GM23248 (cell line): ENCODE results near the gene CCM2. TPM values are rescaled to one million over a fixed set of nuclear protein-coding genes. Genes with fewer than 3 reads are reported as not detected.

ENCODE experiments used
- DNase-seq: peaks from one replicate; pipeline ENCODE4 v3.0.0-alpha.2; 2015
- H2AFZ ChIP-seq: fragments of 200-600 bp; sonication (generic); 2 replicates; pipeline ENCODE4 v1.6.1; 2016; ENCODE audit warnings: antibody characterized with exemption
- H3F3A ChIP-seq: fragments of 200-600 bp; sonication (generic); 2 replicates; pipeline ENCODE4 v1.6.1; 2016; ENCODE audit warnings: mild to moderate bottlenecking, antibody characterized with exemption, mixed run types; ENCODE audit not compliant: insufficient read depth
- H3K27ac ChIP-seq: fragments of 200-600 bp; sonication (generic); 2 replicates; pipeline ENCODE4 v1.5.1; 2016; ENCODE audit warnings: mild to moderate bottlenecking
- H3K27me3 ChIP-seq: fragments of 200-600 bp; sonication (generic); replicated peaks from 2 replicates; pipeline ENCODE4 v1.6.1; 2016; ENCODE audit warnings: mild to moderate bottlenecking; ENCODE audit not compliant: insufficient read depth
- H3K36me3 ChIP-seq: fragments of 200-600 bp; sonication (generic); 2 replicates; pipeline ENCODE4 v1.6.1; 2016; ENCODE audit warnings: low read depth, mild to moderate bottlenecking
- H3K4me1 ChIP-seq: fragments of 200-600 bp; sonication (generic); 2 replicates; pipeline ENCODE4 v1.6.1; 2016; ENCODE audit warnings: mild to moderate bottlenecking; ENCODE audit not compliant: insufficient read depth
- H3K4me2 ChIP-seq: fragments of 200-600 bp; sonication (generic); one replicate; pipeline ENCODE4 v1.6.1; 2016; ENCODE audit warnings: mild to moderate bottlenecking; ENCODE audit not compliant: unreplicated experiment
- H3K4me3 ChIP-seq: fragments of 200-600 bp; sonication (generic); 2 replicates; pipeline ENCODE4 v1.5.1; 2016; ENCODE audit warnings: mild to moderate bottlenecking
- H3K79me2 ChIP-seq: fragments of 200-600 bp; sonication (generic); 2 replicates; pipeline ENCODE4 v1.6.1; 2016; ENCODE audit warnings: mild to moderate bottlenecking; ENCODE audit not compliant: insufficient read depth
- H3K9ac ChIP-seq: fragments of 200-600 bp; sonication (generic); 2 replicates; pipeline ENCODE4 v1.6.1; 2016; ENCODE audit warnings: mild to moderate bottlenecking
- H3K9me2 ChIP-seq: fragments of 200-600 bp; sonication (generic); 2 replicates; pipeline ENCODE4 v1.6.1; 2016; ENCODE audit warnings: mixed run types, mild to moderate bottlenecking, moderate library complexity; ENCODE audit not compliant: insufficient read depth
- H3K9me3 ChIP-seq: fragments of 200-600 bp; sonication (generic); one replicate; pipeline ENCODE4 v1.6.1; 2017; ENCODE audit warnings: low read depth
- H4K20me1 ChIP-seq: fragments of 200-600 bp; sonication (generic); 2 replicates; pipeline ENCODE4 v1.6.0; 2016; ENCODE audit not compliant: insufficient read depth
- EZH2 ChIP-seq: fragments of 200-600 bp; sonication (generic); IDR thresholded peaks from 2 replicates; pipeline ENCODE4 v1.6.1; 2018; ENCODE audit warnings: antibody characterized with exemption, mild to moderate bottlenecking; ENCODE audit not compliant: insufficient read depth, poor library complexity, severe bottlenecking
- EZH2phosphoT487 ChIP-seq: fragments of 200-600 bp; sonication (generic); IDR thresholded peaks from 2 replicates; pipeline ENCODE4 v1.6.1; 2018; ENCODE audit warnings: antibody characterized with exemption, moderate library complexity, mild to moderate bottlenecking, low read depth; ENCODE audit not compliant: insufficient read depth
- WGBS, 2 experiments: methylation state at CpG; one replicate each; pipeline ENCODE4 v1.1.6; 2015 to 2017; ENCODE audit warnings: low lambda C conversion rate in 2 of 2, low coverage in 1 of 2; ENCODE audit errors: missing lambda C conversion rate in 2 of 2; 5-methylcytosine and 5-hydroxymethylcytosine counted together
- in situ Hi-C: fragments of 300-500 bp; cut with MboI; formaldehyde crosslinking; loops from 2 replicates; pipeline ENCODE4 v1.15.0; 2020
- polyA plus RNA-seq: library from polyadenylated mRNA; unstranded; fragments of >200 nt; fragmentation: Nextera tagmentation; extraction: Ambion mirVana; gene quantifications from 2 replicates; pipeline ENCODE4 v1.2.1, GENCODE V29; 2016
- total RNA-seq: library from RNA; depleted of rRNA; stranded (reverse); fragments of >200 nt; shearing (Covaris generic); gene quantifications from 2 replicates; pipeline ENCODE4 v1.2.3, GENCODE V29; 2014

The CCM2 gene
- total and polyA plus RNA-seq, 2 experiments from 2014 or later, result 63.8 to 69.3 TPM

GRCh38 chr7:45057878-45058277 is 57.9 kb downstream of the CCM2 start:
- DNase-seq, result no peak
- H3K27ac ChIP-seq, result no peak overlapping the region
- H4K20me1 ChIP-seq, result no peaks in the 10 kb centered on the region
- in situ Hi-C loops, result no loop called here
- no peaks in the 10 kb centered on the region for H3K36me3 ChIP-seq
- no peaks in the 10 kb centered on the region for H3K9me3 ChIP-seq
- H2AFZ ChIP-seq, result no peak overlapping the region
- WGBS, 2 experiments, result 99 to 100% methylated on average over 5 of the region's 5 CpGs
- peaks cover 100% of the 10 kb centered on the region for H3K79me2 ChIP-seq
- no peaks in the 10 kb centered on the region for H3K27me3 ChIP-seq
- no peaks in the 10 kb centered on the region for H3K4me1 ChIP-seq
- no peak overlapping the region for H3K4me3 ChIP-seq
- no peak overlapping the region for H3K9ac ChIP-seq
- H3F3A ChIP-seq, result peaks cover 4% of the 10 kb centered on the region; the same call in 1 of the 2 replicates
- no peak overlapping the region for H3K4me2 ChIP-seq
- no peaks in the 10 kb centered on the region for H3K9me2 ChIP-seq
- TF ChIP-seq EZH2, result no peak
- no peak for TF ChIP-seq EZH2phosphoT487

DNA sequence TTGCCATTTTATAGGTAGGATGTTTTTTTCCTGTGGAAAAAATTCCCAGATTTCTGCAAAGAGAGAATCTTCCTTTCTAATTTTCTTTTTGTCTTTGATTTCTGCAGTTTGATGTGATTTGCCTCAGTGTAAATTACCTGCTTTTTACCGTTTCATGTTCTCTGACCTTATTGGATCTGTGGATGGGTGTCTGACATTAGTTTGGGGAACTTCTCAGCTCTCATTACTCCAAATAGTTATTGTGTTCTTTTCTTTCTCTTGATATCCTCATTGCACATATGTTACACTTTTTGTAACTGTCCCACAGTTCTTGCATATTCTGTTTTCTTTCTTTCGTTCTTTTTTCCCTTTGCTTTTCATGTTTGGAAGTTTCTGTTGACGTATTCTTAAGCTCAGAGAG is 60.3 kb downstream of the CCM2 start:
- H3K9me3 ChIP-seq, result no peaks in the 10 kb centered on the region
- H3F3A ChIP-seq, result peaks cover 4% of the 10 kb centered on the region; the same call in 1 of the 2 replicates
- no peak for TF ChIP-seq EZH2phosphoT487
- TF ChIP-seq EZH2, result no peak
- in situ Hi-C loops, result no loop called here
- DNase-seq, result no peak
- peaks cover 91% of the 10 kb centered on the region for H3K79me2 ChIP-seq
- H3K4me3 ChIP-seq, result no peak overlapping the region
- no peak overlapping the region for H3K9ac ChIP-seq
- peaks cover 9% of the 10 kb centered on the region; the same call in 1 of the 2 replicates for H3K36me3 ChIP-seq
- H4K20me1 ChIP-seq, result no peaks in the 10 kb centered on the region
- H3K4me2 ChIP-seq, result no peak overlapping the region
- WGBS, 2 experiments, result 83 to 86% methylated on average over 3 of the region's 3 CpGs
- H3K4me1 ChIP-seq, result no peaks in the 10 kb centered on the region
- H3K27me3 ChIP-seq, result no peaks in the 10 kb centered on the region
- no peak overlapping the region for H2AFZ ChIP-seq
- no peaks in the 10 kb centered on the region for H3K9me2 ChIP-seq
- no peak overlapping the region for H3K27ac ChIP-seq

- Histone ChIP-seq H3K9me3 (no peaks in the 10 kb centered on the region), H3K4me2 (no peak overlapping the region), H3K9me2 (no peaks in the 10 kb centered on the region), H3K27ac (no peak overlapping the region), H2AFZ (no peak overlapping the region), H4K20me1 (no peaks in the 10 kb centered on the region), H3K4me3 (no peak overlapping the region), H3K36me3 (peaks cover 9% of the 10 kb centered on the region; the same call in 1 of the 2 replicates), H3K4me1 (no peaks in the 10 kb centered on the region), H3K9ac (no peak overlapping the region), H3F3A (peaks cover 4% of the 10 kb centered on the region; the same call in 1 of the 2 replicates), H3K79me2 (peaks cover 82% of the 10 kb centered on the region), H3K27me3 (no peaks in the 10 kb centered on the region)
- 100% methylated on average over 2 of the region's 2 CpGs for WGBS, 2 experiments
- no peak for DNase-seq
- no peak for TF ChIP-seq EZH2
- no peak for TF ChIP-seq EZH2phosphoT487
- in situ Hi-C loops, result no loop called here
These were observed 61.4 kb downstream of the CCM2 start for GRCh38 chr7:45061352-45061751.

- no peaks in the 10 kb centered on the region for H3K9me3 ChIP-seq
- TF ChIP-seq EZH2phosphoT487 (no peak), EZH2 (no peak)
- no peaks in the 10 kb centered on the region for H3K27me3 ChIP-seq
- in situ Hi-C loops, result no loop called here
- no peak overlapping the region for H2AFZ ChIP-seq
- peaks cover 4% of the 10 kb centered on the region; the same call in 1 of the 2 replicates for H3F3A ChIP-seq
- no peaks in the 10 kb centered on the region for H4K20me1 ChIP-seq
- no peak for DNase-seq
- no peak overlapping the region for H3K27ac ChIP-seq
- H3K9me2 ChIP-seq, result no peaks in the 10 kb centered on the region
- H3K36me3 ChIP-seq, result peaks cover 9% of the 10 kb centered on the region; the same call in 1 of the 2 replicates
- H3K4me1 ChIP-seq, result no peaks in the 10 kb centered on the region
- peaks cover 80% of the 10 kb centered on the region for H3K79me2 ChIP-seq
- no peak overlapping the region for H3K4me3 ChIP-seq
- H3K4me2 ChIP-seq, result no peak overlapping the region
- 90 to 100% methylated on average over 1 of the region's 1 CpG for WGBS, 2 experiments
- H3K9ac ChIP-seq, result no peak overlapping the region
These were observed 61.9 kb downstream of the CCM2 start for GRCh38 chr7:45061806-45062425.
